HG03108 (cell line): Measurements from ENCODE around the gene PTN.
"Not testable (repeated sequence)": the region's sequence is repeated elsewhere in the genome, so short reads cannot be mapped to it uniquely, and the experiment has no call there.

Source experiments
- ATAC-seq: cut with Tn5 transposase; IDR thresholded peaks from one replicate; pipeline ENCODE4 v1.9.1; 2021; ENCODE audit warnings: moderate library complexity; ENCODE audit not compliant: unreplicated experiment

PTN gene

DNA sequence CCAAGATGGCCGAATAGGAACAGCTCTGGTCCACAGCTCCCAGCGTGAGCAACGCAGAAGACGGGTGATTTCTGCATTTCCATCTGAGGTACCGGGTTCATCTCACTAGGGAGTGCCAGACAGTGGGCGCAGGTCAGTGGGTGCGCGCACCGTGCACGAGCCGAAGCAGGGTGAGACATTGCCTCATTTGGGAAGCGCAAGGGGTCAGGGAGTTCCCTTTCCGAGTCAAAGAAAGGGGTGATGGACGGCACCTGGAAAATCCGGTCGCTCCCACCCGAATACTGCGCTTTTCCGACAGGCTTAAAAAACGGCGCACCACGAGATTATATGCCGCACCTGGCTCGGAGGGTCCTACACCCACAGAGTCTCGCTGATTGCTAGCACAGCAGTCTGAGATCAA is 161.9 kb downstream of the PTN start:
- not testable (repeated sequence) for ATAC-seq
